NCI-H460 (cell line): ENCODE results near the gene SIRT2. TPM values are rescaled to one million over a fixed set of nuclear protein-coding genes. Genes with fewer than 3 reads are reported as not detected.
"Not testable (repeated sequence)": the region's sequence is repeated elsewhere in the genome, so short reads cannot be mapped to it uniquely, and the experiment has no call there.

Experiments
- DNase-seq: peaks from one replicate; pipeline ENCODE4 v3.0.0-alpha.2; 2016; ENCODE audit warnings: low read depth; ENCODE audit errors: extremely low read depth
- total RNA-seq: library from RNA; depleted of rRNA; stranded (reverse); fragments of >200 nt; shearing (Covaris generic); gene quantifications from 2 replicates; pipeline ENCODE4 v1.2.3, GENCODE V29; 2014

The SIRT2 gene
- total RNA-seq, 1 experiment from 2014 or later, result 23.3 TPM

DNA sequence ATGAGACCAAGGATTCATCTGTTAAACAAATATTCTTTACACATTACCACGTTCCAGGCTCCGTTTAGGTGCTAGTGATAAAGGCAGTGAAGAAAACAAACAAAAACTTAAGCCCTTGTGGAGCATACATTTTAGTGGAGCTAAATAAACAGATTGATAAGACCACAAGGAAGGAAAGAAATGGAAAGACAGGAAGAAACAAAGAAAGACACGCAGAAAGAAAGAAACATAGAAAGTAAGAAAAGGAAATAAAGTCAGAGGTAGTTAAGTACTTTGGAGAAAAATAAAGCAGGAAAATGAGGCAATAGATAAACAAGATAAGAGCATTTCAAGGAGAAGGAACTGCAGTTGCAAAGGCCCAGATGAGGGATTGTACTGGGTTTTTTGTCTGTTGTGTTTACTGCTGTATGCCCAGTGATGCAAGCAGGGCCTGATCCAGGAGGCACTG is 1.3 kb upstream of the SIRT2 start:
- no peak for DNase-seq

DNA sequence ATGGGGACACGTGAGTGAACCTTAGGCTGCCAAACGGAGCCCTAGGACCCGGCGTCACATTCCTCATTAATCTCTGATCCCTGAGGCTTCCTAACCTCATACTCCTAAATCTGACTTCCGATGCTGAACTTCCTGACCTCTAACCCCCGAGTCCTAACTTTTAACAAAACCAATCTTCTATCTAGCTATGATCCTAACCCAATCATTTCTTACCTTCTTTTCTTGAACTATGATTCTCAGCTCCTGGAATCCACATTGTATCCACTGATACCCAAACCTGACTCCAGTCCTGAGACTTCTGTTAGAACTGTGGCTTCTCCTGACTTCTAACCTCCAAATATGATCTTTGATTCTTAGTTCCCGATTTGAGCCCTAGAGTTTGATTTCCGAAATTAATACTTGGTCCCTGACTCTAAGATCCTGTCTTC is 798 bp upstream of the SIRT2 start:
- DNase-seq, result no peak

DNA sequence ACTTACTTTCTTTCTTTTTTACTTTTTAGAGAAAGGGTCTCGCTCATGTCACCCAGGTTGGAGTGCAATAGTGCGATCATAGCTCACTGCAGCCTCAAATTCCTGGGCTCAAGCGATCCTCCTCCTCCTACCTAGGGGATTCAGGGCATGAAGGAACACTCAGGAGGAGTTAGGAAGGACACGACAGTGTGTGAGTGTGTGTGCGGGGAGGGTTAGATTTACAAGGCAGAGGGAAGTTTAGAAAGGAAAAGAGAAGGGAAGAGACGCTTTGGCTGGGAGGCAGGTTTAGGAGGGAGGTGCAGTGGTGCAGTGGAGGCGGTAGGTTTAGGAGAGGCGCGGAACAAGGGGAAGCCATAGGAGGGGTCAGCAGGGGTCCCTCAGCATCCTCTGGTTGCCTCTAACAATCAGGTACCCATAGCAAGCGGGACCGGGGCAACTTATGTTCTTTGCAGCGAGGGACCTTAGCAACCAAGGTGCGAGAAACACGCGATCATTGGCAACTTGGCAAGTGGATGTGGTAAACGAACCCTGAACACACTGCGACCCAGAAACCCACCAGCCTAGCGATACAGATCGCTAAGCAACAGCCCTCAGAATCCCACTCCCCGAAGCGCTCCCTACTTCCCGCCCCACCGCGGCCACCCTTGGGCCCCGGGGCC is 501 bp downstream of the SIRT2 start:
- DNase-seq, result no peak

DNA sequence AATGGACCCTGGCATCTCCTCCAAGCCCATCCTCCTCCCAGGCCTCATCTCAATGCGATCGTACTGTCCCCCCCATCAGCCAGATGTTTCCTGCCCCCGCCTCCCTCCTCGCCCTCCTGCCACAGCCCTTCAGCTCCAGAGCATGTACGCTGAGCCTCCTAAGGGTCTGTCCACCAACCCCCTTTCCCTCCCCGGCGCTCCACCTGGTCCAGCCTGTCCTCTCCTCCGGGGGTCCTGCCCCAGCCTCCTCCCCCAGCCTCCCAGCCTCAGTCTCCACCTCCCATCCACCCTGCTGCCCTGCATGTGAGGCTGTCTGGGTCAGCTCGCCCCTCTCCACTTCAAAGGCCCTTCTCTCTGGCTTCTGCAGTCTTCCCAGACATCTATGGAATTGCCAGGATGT is 4.5 kb downstream of the SIRT2 start:
- DNase-seq, result no peak

DNA sequence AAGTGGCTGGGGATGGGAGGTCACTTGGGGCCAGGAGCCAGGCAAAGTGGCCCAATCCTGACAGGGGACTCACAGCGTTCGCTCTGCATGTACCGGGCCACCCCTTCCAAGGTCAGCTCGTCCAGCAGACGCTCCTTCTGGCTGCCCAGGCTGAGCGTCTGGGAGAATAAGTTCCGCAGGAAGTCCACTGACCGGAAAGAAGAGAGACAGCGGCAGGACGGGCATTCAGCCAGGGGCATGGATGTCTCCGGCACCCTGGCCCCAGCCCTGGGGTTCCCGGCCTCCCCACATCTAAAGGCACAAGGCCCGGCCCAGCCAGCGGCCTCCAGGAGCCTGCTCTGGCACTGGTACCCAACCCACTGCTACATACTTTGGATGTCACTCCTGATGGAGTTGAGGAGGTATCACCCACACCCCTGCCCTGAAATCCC is 6.1 kb downstream of the SIRT2 start:
- no peak for DNase-seq

DNA sequence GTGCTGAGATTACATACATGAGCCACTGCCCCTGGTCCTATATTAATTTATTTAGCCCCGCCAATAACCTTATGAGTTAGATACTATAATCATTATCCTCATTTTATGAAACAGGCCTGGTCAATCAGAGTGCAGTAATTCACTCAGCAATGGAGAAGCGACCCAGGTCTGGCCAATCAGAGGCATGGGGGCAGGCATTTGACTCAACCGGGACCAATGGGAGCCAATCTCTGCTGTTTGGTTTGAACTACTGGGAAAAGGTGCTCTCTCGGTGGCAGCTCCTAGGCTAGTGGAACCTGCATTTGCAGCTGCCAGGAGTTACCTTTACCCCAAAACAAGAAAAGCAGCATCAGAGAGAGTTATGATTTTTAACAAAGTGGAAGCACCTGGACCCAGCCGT is 6.6 kb downstream of the SIRT2 start:
- no peak for DNase-seq

DNA sequence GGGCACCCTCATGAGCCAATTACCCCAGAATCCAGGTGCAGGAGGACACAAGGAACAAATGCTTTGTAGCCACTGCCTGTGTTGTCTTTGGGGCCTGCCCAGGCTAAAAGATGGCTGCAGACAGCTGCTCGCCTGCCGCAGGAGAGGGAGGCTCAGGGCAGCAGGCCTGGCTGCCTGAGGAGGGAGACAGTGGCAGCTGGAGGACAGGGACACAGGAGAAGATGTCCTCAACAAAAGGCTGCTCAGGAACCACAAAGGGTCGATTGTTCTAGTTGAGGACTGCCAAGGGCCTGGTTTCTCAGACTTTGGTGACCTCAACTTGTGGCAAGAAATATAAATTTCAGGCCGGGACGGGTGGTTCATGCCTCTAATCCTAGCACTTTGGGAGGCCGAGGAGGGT is 7.6 kb downstream of the SIRT2 start:
- DNase-seq, result no peak

DNA sequence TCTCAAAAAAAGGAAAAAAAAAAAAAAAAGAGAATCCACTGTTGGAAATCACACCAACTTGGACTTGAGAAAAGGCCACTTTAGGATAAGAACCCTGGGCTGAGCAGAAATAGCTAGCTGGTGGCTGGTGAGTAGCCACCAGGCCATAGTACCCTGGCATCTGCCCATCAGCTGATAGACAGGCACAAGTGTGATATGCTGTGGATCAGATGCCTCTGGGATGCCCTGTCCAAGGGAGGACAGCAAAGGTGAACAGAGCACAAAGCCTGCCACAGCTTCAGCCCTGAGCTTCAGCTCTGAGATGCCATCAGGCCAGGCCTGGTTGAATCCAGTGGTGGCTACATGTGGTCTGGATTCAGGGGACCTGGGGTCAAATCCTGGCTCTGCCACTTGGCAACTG is 8.7 kb downstream of the SIRT2 start:
- no peak for DNase-seq

DNA sequence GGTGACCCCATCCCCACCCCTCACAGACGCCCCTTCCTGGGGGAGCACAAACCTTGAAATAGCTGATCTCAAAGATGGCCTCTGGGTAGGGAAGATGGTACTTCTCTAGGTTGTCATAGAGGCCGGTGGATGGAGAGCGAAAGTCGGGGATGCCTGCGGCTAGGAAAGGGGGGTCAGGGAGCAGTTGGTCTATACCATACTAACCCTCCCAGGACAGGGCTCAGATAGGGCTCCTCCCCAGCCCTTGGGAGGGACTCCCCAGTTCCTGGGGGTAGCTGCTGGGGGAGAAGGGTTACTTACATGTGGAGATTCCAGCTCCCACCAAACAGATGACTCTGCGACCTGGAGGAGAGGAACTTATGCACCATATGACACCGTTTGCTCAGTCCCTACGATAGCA is 9.6 kb downstream of the SIRT2 start:
- no peak for DNase-seq

DNA sequence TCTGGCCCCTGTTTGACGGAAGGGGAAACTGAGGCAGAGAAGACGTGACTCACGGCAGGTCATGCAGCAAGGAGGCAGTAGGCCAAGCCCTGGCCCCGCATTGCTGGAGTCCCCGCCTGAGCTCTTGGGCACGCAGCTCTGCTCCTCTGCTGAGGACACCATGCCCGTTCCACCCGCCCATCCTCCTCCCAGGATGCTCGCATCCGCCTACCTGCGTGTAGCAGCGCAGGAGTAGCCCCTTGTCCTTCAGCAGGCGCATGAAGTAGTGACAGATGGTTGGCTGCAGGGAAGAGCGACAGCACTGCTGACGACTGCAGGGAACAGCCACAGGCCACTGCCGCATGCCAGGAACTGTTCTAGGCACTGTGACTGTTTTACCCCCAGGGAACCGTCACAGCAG is 10.5 kb downstream of the SIRT2 start:
- no peak for DNase-seq

DNA sequence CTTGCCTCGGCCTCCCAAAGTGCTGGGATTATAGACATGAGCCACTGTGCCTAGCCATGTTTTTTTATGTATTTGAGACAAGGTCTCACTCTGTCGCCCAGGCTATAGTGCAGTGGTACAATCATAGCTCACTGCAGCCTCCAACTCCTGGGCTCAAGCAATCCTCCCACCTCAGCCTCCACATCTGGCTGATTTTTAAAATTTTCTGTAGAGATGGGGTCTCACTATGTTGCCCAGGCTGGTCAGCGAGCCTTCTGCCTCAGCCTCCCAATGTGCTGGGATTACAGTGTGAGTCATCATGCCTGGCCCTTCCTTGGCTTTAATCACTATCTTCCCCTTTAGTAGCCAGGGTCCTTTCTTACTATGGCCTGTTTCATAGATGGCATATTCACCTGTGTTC is 14.7 kb downstream of the SIRT2 start:
- not testable (repeated sequence) for DNase-seq

DNA sequence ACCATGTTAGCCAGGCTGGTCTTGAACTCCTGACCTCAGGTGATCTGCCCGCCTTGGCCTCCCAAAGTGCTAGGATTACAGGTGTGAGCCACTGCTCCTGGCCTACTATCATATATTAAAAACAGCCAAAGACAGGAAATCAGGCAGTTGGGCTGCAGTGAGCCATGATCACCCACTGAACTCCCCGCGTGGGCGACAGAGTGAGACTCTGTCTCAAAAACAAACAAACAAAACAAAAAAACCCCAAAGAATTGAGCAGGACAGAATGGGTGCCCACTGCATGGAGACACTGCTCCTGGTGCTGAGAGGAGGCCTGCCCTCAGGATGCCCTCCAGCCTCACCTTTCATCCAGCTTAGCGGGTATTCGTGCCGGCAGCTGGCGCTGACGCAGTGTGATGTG is 16.1 kb downstream of the SIRT2 start:
- DNase-seq, result no peak

DNA sequence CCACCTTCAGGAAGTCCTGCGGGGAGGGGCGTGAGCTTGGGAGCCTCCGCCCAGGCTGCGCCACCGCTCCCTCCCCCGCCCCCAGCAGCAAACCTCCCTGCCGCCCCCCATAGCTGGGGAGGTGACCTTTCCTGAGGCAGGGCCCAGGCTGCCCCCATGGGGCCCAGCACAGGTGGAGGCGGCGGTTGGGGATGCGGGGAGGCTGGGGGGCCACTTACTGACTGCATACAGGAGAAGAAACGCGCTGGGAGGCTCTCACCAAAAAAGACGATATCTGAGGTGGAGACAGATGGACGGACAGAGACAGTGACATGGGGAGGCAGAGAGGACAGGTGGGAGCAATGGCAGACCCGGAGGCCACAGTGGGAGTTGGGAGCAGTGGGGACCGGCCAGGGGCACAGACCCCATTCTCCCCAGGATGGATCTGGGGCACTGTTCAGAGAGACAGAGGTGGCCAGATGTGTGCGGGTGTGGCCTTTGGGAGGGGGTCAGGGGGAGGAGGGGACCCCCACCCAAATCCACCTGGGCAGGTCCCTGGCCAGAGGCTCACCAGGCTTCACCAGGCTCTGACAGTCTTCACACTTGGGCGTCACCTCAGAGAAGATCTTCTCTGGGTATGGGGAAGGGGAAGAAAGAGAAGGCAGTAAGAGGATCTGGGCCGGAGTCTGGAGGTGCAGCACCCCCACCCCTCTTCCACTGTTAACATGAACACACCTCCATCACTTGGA is 18.4 kb downstream of the SIRT2 start:
- DNase-seq, result no peak

DNA sequence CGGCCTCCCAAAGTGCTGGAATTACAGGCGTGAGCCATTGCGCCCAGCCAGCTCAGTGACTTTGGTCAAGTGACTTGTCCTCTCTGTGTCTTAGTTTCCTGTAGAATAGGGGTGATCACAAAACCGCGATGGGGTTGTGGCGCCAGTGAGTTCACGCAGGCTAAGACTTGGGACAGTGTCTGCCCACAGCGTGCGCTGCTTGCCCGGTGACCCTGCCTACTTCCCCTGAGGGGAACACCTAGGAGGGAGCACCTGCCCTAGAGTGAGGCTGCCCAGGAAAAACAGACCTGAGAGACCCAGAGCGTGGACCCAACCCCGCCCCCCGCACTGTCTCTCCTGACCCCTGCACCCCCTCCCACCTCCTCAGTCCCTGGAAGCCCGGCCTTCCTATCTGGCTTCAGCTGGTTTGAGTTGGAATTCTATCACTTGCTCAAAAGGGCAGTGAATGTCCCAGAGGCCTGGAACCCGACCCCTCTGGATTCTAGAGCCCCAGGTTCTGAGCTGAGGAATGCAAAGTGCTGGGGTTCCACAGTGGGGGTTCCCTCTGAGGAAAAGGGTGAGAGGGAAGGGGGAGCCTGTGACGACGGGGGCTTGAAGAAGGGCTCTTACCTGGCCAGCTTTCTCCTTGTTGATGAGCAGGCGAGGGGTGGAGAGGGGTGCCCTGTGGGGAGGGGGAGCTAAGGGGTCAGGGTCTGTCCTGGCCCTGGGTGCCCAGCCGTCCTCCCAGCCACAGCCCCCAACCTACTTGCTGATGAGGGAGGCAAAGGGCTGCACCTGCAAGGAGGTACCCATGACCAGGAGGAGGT is 19.1 kb downstream of the SIRT2 start:
- DNase-seq, result no peak

DNA sequence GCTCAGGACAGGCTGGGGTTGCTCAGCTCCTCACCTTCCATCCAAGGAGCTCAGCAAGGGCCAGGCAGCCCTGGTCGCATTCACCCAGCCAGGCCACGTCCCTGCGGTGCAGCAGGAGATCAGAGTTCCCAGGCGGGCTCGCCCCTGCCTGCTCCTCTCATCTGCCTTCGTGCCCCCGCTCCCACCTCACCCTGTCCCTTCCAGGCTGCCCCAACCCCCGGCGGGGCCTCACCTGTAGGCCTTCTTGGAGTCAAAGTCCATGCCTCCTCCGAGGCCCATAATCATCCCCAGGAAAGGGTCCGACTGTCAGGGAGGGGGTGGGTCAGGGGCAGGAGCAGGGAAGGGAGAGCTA is 20.0 kb downstream of the SIRT2 start:
- no peak for DNase-seq

DNA sequence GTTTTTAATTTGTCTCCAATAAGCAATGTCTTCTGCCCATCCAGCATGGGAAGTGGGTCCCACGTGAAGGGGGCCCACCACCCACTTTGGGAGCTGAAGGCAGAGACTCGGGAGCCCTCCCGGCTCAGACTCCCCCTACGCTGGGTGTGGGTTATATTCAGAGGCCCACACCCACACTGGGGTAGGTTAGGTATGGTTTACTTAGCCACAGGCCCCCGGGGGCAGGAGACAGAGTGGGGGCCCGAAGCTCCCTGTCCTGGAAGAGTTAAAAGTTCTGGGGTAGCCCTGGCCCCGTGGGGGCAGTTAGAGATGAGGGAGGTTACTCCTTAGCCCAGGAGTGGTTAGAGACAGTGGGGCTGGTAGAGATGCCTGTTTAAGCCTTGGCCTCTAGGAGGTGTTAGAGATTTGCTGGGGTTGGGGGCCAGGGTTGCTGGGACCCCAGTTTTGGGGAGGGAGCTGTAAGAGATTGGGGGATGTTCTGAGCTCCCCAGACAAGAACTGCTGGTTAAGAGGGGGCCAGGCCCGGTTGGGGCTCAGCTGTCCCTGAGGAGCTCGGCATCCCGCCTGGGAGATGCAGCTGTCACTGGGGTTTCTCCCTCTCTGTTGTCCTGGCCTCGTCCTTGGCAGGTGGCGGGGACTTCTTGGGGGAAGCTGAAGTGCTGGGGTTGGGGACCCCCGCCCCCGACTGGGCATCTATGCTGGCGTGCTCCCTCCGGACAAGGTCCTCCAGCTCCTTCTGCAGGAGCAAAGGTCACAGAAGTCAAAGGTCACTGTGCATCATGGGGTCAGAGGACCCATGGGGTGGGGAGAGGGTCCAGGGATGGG is 20.6 kb downstream of the SIRT2 start:
- DNase-seq, result no peak

DNA sequence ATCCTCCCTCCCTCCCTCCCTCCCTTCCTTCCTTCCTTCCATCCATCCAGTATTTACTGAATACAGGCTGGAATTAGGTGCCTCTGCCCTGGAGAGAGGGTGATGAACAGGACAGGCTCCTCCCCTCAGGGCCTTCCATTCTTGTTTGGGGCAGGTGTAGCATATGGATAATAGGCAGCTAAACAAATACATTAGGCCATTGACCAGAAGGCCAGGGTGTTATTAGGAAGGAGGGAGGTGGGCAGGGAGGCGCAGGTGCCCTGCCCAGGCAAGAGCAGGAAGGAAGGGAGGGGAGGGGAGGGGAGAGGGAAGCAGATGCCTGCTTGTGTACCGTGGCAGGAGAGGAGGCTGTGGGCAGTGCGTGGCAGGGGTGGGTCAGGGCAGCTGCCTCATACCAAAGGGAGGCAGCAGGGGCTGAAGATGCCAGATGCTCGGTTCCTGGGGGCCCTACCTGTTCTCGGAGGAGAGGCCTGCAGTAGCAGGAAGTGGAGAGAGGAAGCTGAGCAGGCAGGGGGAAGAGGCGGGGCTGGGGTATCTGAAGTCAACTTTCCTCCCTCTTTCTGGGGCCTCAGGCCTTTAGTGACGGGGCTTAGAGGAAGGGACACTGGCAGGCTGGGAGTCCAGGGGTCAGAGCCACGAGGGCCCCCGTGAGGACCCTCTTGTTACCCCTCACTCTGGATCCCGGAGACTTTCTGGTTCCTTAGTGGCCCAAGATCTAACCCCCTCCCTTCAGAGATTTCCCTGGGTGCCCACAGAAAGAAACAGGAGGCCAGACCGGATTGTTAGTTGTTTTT is 21.4 kb downstream of the SIRT2 start, which contains the start of gene RINL:
Gene RINL (minus strand): TSS at position 495 of the 794 bp plus-strand sequence. CDS start 1,533 bp downstream, outside the sequence.
- DNase-seq, result no peak

DNA sequence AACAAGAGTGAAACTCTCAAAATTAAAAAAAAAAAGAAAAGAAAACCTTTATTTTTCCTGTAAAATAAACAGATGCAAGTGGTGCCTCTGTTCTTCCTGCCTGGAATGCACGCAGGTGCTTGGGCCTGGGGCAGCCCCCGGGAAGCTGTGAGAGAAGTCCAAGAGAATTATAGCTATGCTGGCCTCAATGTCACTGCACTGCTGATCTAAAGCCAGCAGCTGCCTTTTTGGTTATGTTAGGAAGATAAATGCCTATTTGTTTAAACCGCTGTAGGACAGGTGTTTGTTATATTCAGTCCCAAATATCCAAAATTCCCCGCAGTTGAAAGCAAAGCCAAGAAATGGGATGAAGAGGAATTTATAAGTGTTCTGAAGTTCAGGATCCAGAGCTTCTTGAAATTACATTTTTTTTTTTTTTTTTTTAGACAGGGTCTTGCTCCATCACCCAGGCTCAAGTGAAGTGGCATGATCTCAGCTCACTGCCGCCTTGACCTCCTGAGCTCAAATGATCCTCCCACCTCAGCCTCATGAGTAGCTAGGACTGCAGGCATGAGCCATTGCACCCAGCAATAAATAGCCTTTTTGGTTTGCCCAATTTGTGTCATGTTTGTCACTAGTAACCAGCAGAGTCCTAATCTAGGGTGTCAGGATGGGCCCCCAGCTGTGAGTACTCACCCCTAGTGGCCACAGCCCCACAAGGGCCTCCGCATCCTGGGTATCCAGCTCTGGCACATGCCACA is 23.6 kb downstream of the SIRT2 start:
- DNase-seq, result no peak

DNA sequence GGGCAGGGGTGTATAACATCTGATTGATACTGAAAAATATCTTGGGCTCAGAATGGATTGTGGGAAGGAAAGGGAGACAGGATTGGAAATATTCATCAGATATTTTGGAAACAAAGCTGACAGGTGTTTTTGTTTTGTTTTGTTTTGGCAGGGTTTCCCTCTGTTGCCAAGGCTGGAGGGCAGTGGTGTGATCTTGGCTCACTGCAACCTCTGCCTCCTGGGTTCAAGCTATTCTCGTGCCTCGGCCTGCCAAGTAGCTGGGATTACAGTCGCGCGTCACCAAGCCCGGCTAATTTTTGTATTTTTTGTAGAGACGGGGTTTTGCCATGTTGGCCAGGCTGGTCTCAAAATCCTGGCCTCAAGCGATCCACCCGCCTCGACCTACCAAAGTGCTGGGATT is 26.0 kb downstream of the SIRT2 start:
- DNase-seq, result not testable (repeated sequence)
